Measurements from ENCODE around the gene INPP5E.

INPP5E gene

GRCh38 chr9:136471802-136472487, 32.3 kb upstream of the INPP5E start:
- TF ChIP-seq REST (IDR thresholded peaks at IDR 0.05; ENCODE audit: insufficient read depth in 1 of 2, low read depth in 2 of 2, low read length in 2 of 2) (no peak), FOXP2 (optimal IDR thresholded peaks at IDR 0.05; ENCODE audit: borderline replicate concordance, extremely low read depth, extremely low read length, insufficient read depth) (no peak), TAF1 (IDR thresholded peaks at IDR 0.05; ENCODE audit: borderline replicate concordance, insufficient read depth, low read length) (no peak), SIN3A (IDR thresholded peaks at IDR 0.05; ENCODE audit: borderline replicate concordance, insufficient read depth, low read length) (no peak), POLR2AphosphoS5 (IDR thresholded peaks at IDR 0.05; ENCODE audit: low read depth, low read length) (no peak)

DNA sequence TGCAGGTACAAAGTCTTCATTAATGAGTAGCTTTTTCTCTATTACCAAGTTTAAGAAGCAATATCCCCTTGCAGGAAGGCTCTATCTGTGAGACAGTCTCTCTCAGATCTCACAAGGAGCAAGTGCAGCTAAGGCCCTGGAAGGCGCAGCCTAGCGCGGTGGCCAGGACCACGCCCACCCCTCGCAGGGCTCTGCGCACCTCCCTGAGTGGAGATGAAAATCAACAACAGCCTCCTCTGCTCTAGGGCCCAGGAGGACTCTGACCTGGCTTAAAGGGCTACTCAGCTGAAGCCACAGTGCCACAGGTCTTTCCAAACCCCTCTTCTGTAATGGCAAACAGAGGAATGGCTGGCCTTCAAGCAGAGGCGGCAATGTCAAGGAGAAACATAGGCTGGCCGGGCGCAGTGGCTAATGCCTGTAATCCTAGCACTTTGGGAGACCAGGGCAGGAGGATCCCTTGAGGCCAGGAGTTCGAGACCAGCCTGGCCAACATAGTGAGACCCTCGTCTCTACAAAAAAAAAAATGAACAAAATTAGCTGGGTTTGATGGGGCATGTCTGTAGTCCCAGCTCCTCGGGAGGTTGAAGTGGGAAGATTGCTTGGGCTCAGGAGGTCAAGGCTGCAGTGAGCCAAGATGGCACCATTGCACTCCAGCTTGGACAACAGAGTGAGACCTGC, 31.3 kb upstream of the INPP5E start:
- TF ChIP-seq REST (IDR thresholded peaks at IDR 0.05; ENCODE audit: insufficient read depth in 1 of 2, low read depth in 2 of 2, low read length in 2 of 2) (no peak), POLR2AphosphoS5 (IDR thresholded peaks at IDR 0.05; ENCODE audit: low read depth, low read length) (no peak), SIN3A (IDR thresholded peaks at IDR 0.05; ENCODE audit: borderline replicate concordance, insufficient read depth, low read length) (no peak), FOXP2 (optimal IDR thresholded peaks at IDR 0.05; ENCODE audit: borderline replicate concordance, extremely low read depth, extremely low read length, insufficient read depth) (no peak), TAF1 (IDR thresholded peaks at IDR 0.05; ENCODE audit: borderline replicate concordance, insufficient read depth, low read length) (no peak)

DNA sequence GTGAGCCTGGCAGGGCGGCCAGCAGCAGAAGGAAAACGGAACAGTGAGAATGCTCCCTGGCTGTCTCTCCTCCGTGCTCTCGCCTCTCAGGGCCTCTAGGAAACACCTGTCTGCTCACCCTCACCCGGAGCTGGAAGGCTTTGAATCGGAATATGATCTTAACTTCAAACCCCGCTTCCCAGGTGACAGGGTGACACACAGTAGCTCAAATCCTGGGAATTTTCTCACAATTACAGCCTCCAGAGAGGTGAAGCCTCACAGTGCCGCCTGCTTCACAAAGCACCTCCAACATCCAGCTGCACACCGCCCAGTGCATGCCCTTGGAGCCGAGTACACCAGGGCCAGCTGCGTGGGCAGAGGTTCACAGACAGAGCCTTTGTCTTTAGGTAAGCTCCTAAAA, 30.7 kb upstream of the INPP5E start:
- no peak for TF ChIP-seq POLR2AphosphoS5 (IDR thresholded peaks at IDR 0.05; ENCODE audit: low read depth, low read length)
- no peak for TF ChIP-seq SIN3A (IDR thresholded peaks at IDR 0.05; ENCODE audit: borderline replicate concordance, insufficient read depth, low read length)
- no peak for TF ChIP-seq FOXP2 (optimal IDR thresholded peaks at IDR 0.05; ENCODE audit: borderline replicate concordance, extremely low read depth, extremely low read length, insufficient read depth)
- TF ChIP-seq REST (IDR thresholded peaks at IDR 0.05; ENCODE audit: insufficient read depth in 1 of 2, low read depth in 2 of 2, low read length in 2 of 2) = no peak
- TF ChIP-seq TAF1 (IDR thresholded peaks at IDR 0.05; ENCODE audit: borderline replicate concordance, insufficient read depth, low read length) = no peak

DNA sequence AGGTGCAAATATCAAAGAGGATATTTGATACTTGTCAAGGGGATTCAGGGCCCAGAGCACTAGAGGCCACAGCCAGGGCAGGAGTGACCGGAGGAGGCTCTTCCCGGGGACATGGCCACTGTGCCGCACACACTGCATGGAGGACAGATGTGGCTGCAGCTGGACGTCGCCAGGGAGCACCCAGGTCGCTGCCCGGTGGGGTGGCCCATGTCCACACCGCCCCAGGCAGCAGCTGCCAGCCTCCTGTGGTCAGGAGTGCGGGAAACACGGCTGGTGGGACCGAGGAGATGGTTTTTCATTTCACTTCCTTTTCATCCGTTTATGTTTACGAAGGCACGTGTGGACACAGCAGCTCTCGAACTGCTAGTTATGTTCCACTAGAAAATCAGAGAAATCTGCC, 28.1 kb upstream of the INPP5E start:
- no peak for TF ChIP-seq FOXP2 (optimal IDR thresholded peaks at IDR 0.05; ENCODE audit: borderline replicate concordance, extremely low read depth, extremely low read length, insufficient read depth)
- no peak for TF ChIP-seq REST (IDR thresholded peaks at IDR 0.05; ENCODE audit: insufficient read depth in 1 of 2, low read depth in 2 of 2, low read length in 2 of 2)
- no peak for TF ChIP-seq TAF1 (IDR thresholded peaks at IDR 0.05; ENCODE audit: borderline replicate concordance, insufficient read depth, low read length)
- TF ChIP-seq SIN3A (IDR thresholded peaks at IDR 0.05; ENCODE audit: borderline replicate concordance, insufficient read depth, low read length) = no peak
- TF ChIP-seq POLR2AphosphoS5 (IDR thresholded peaks at IDR 0.05; ENCODE audit: low read depth, low read length) = no peak
